GM21619 (cell line): ENCODE results near the gene RAB31.
"Not testable (repeated sequence)": the region's sequence is repeated elsewhere in the genome, so short reads cannot be mapped to it uniquely, and the experiment has no call there.

ENCODE experiments used
- ATAC-seq: cut with Tn5 transposase; IDR thresholded peaks from one replicate; pipeline ENCODE4 v1.9.1; 2021; ENCODE audit not compliant: unreplicated experiment

Gene RAB31

DNA sequence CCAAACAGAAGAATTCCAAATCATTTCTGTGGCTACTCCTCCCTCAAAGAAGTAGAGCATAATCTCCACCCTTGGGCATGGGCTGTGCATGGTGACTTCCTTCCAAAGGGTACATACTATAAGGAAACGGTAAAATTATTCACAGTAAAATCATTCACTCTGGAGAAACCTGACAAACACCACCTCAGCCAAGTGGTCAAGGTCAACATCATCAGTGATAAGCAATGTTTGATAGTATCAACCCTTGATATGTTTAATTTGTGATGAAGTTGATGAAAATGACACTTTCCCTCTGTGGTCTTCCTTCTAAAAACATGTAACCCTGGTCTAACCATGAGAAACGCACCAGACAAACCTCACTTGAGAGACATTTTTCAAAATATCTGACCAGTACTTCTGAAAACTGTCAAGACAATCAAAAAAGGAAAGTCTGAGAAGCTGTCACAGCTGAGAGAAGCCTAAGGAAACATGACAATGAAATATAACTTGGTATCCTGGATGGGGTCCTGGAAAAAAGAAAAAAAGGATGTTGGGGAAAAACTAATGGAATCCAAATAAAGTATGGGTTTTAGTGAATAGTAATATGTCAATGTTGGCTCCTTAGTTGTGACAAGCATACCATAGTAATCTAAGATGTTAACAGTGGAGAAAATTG, 168.2 kb downstream of the RAB31 start:
- no peak for ATAC-seq

GRCh38 chr18:9876867-9877654, 169.0 kb downstream of the RAB31 start:
- ATAC-seq, result peak; percentile 58

DNA sequence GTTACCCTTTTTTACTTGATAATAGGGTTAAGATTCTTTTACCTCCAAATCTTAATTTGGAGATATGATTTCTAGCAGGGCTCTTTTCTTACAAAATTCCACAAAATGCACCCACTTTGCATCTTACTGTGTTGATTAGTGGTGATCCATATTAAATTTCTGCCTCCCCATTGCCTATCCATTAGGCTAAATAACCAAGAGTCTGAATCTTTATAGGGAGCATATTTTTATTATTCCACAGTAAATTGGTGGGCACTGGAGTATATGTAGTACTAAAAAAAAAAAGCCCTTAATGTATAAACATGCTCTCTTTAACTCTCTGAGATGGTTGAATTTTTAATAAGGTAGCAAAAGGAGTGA, 169.5 kb downstream of the RAB31 start:
- ATAC-seq, result no peak

- no peak for ATAC-seq
Measured at GRCh38 chr18:9878095-9878494, 170.0 kb downstream of the RAB31 start.

GRCh38 chr18:9878783-9879242, 170.7 kb downstream of the RAB31 start:
- no peak for ATAC-seq

- no peak for ATAC-seq
Measured at GRCh38 chr18:9884090-9884489, 176.0 kb downstream of the RAB31 start.

DNA sequence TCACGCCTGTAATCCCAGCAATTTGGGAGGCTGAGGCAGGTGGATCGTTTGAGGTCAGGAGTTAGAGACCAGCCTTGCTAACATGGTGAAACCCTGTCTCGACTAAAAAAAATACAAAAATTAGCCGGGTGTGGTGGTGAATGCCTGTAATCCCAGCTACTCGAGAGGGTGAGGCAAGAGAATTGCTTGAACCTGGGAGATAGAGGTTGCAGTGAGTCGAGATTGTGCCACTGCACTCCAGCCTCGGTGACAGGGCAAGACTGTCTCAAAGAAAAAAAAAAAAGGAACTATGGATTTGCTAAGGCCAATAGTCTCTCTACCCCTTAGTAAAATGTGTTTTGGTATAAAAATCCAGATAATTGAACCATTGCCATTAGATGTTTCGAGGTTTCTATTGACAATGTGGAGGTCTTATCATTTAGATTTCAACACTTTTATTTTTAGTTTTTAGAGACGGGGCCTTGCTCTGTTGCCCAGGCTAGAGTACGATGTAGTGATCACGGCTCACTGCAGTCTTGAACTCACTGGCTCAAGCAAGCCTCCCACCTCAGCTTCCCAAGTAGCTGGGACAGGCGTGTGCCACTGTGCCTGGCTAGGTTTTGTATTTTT, 176.5 kb downstream of the RAB31 start:
- ATAC-seq, result no peak

GRCh38 chr18:9885170-9886004, 177.3 kb downstream of the RAB31 start, which contains the start of gene TXNDC2:
TSS of gene TXNDC2 (plus strand) at chr18:9885973. CDS start at chr18:9886681, 708 bp downstream.
- no peak for ATAC-seq

- ATAC-seq, result no peak
Measured at GRCh38 chr18:9886005-9886348, 177.9 kb downstream of the RAB31 start.

- ATAC-seq, result no peak
Measured at GRCh38 chr18:9887992-9888391, 179.9 kb downstream of the RAB31 start.

DNA sequence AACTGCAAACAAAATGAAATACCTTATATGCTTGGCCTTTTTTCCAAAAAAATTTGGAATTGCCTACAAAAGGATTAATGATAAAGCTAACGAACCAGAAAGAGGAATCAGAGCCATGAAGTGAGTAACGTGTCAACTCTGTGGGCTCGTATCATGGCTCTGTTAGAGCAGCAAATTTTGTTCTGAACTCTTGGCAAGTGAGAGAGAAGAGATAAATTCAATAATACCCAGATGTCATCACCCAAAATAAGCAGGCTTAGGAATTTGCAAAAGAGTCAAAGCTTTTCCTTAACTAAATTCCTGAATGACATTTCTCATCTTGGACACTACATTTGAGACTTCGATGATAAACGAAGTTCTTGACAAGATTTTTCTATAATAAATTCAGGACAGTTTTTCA, 182.1 kb downstream of the RAB31 start:
- no peak for ATAC-seq

- no peak for ATAC-seq
Measured at GRCh38 chr18:9890957-9891356, 182.9 kb downstream of the RAB31 start.

DNA sequence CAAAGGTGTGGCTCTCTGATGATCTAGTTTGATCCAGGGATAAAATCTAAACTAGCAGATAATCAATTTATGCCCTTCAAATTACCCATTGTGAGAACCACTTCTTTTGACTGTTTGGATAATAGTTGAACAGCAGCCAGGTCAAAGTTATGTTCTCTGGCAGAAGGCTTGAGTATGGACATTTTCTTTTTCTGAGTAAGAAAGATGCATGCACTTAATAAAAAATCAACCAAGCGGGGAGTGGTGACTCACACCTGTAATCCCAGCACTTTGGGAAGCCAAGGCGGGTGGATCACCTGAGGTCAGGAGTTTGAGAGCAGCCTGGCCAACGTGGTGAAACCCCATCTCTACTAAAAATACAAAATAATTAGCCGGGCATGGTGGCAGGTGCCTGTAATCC, 183.4 kb downstream of the RAB31 start:
- ATAC-seq, result not testable (repeated sequence)

DNA sequence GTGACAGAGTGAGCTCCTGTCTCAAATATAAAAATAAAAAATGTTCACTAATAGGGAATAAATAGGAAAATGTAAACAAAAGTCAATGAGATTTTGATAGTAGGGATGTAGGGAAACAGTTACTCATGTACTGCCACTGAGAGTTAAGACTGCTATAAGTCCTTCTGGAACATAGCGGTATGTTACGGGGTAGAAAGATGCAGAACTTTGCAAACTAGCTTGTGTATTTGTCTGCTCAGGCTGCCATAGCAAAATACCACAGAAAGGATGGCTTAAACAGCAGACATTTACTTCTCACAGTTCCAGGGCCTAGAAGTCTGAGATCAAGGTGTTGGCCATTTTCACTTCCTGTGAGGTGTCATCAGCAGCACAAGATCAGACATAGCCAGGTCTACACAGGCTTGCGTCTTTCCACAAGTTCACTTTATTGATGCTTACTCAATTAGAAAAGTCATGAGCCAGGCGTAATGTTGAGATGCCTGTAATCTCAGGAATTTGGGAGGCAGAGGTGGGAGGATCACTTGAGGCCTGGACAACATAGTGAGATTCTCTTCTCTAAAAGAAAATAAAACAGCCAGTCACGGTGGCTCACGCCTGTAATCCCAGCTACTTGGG, 186.5 kb downstream of the RAB31 start:
- no peak for ATAC-seq

DNA sequence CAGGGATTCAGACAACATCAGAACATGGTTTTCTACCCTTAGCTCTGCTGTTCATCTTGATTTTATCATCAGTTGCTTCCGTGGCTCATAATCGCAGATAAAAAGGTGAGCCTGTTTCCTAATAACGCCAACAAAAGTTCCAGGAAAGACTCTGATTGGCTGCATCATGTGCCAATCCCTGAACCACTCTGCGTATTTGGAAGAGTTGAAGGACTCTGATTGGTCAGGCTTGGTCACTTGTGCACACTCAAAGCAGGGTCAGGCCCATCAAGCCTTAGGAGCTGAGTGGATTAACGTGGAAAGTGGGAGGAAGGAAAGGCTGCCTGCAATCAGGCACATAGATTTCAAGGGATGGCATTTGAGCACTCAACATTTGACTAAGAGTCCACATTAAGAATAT, 189.0 kb downstream of the RAB31 start:
- no peak for ATAC-seq

DNA sequence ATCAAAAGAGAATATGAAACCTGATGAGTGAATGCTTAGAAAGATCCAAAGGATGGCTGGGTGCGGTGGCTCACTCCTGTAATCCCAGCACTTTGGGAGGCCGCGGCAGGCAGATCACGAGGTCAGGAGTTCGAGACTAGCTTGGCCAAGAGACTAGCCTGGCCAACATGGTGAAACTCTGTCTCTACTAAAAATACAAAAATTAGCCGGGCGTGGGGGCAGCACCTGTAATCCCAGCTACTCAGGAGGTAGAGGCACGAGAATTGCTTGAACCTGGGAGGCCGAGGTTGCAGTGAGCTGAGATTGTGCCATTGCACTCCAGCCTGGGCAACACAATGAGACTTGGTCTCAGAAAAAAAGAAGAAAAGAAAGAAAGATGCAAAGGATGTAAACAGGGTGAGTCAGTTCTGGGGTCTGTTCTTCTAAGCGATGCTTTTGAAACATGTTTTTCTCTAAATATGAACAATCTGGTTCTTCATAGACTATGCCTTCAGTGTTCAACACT, 189.7 kb downstream of the RAB31 start:
- ATAC-seq, result not testable (repeated sequence)

GRCh38 chr18:9898792-9899549, 190.9 kb downstream of the RAB31 start:
- ATAC-seq, result no peak

DNA sequence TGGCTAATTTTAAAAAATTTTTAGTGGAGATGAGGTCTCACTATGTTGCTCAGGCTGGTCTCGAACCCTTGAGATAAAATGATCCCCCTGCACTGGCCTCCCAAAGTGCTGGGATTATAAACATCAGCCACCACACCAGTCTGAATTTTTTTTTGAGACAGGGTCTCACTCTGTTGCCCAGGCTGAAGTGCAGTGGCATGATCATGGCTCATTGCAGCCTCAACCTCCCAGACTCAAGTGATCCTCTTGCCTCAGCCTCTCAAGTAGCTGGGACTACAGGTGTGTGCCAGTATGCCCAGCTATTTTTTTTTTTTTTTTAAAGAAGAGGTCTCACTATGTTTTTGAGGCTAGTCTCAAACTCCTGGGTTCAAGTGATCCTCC, 191.4 kb downstream of the RAB31 start:
- not testable (repeated sequence) for ATAC-seq

DNA sequence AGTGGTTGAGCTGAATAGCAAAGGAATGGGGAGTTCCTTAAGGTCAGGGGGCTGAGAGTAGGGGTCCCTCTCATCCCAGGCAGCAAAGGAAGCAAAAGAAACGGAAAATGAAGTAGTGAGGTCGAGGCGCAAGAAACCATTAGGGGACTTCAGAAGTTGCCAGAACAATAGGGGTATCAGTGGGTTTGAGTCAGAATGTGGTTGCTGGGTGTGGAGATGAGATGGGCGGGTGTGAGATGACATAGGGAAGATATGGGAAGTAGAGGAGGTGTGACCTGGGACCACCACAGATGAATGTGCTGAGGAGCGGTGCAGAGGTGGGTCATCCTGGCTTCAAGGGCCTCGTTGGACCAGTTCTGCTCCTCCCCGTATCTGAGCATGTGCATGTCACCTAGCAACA, 192.6 kb downstream of the RAB31 start:
- ATAC-seq, result no peak

GRCh38 chr18:9901377-9901776, 193.3 kb downstream of the RAB31 start:
- ATAC-seq, result no peak
